Urinary bladder (tissue), 4 donors: Measurements from ENCODE around the gene DNALI1. TPM values are rescaled to one million over a fixed set of nuclear protein-coding genes. Genes with fewer than 3 reads are reported as not detected.
"Not testable (repeated sequence)": the region's sequence is repeated elsewhere in the genome, so short reads cannot be mapped to it uniquely, and the experiment has no call there.

Source experiments
- DNase-seq: peaks from one replicate; pipeline ENCODE4 v3.0.0-alpha.2; 2015; ENCODE audit errors: extremely low spot score
- H3K27ac ChIP-seq: one replicate; pipeline ENCODE4 v1.5.1; 2013; ENCODE audit warnings: low read depth, mild to moderate bottlenecking, moderate library complexity
- H3K36me3 ChIP-seq: one replicate; pipeline ENCODE4 v1.6.1; 2013; ENCODE audit warnings: mild to moderate bottlenecking, moderate library complexity; ENCODE audit not compliant: insufficient read depth
- H3K4me1 ChIP-seq: one replicate; pipeline ENCODE4 v1.6.1; 2013; ENCODE audit warnings: mild to moderate bottlenecking, moderate library complexity; ENCODE audit not compliant: insufficient read depth
- H3K4me3 ChIP-seq: one replicate; pipeline ENCODE4 v1.5.1; 2013; ENCODE audit warnings: low read depth, low read length
- WGBS: extraction: QIAGEN DNeasy Blood & Tissue Kit; methylation state at CpG from one replicate; pipeline ENCODE4 v1.1.7; 2013; 5-methylcytosine and 5-hydroxymethylcytosine counted together
- polyA plus RNA-seq: library from polyadenylated mRNA; stranded (reverse); fragments of 200-250 nt; gene quantifications from one replicate; pipeline ENCODE4 v1.2.3, GENCODE V29; 2013
- total RNA-seq: library from RNA; depleted of rRNA; stranded (reverse); fragments of >200 nt; gene quantifications from one replicate; pipeline ENCODE4 v1.2.3, GENCODE V29; 2014
- donor health status: healthy with polysubstance abuse.
- donor health status: healthy.

DNALI1 gene
- total and polyA plus RNA-seq, 2 donors, result 2.0 to 8.8 TPM

GRCh38 chr1:37561133-37562132, 4.7 kb downstream of the DNALI1 start:
- WGBS, result 90% methylated on average over 21 of the region's 21 CpGs
- Histone ChIP-seq H3K36me3 (peaks cover 4% of the 10 kb centered on the region), H3K27ac (no peak overlapping the region), H3K4me3 (no peak overlapping the region), H3K4me1 (no peaks in the 10 kb centered on the region)
- no peak for DNase-seq

- Histone ChIP-seq H3K4me3 (no peak overlapping the region), H3K4me1 (no peaks in the 10 kb centered on the region), H3K36me3 (peaks cover 4% of the 10 kb centered on the region), H3K27ac (no peak overlapping the region)
- no peak for DNase-seq
- 93% methylated on average over 1 of the region's 1 CpG for WGBS
These were observed 6.2 kb downstream of the DNALI1 start for GRCh38 chr1:37562984-37563383.

GRCh38 chr1:37564892-37565291, 8.2 kb downstream of the DNALI1 start:
- Histone ChIP-seq H3K36me3 (peaks cover 8% of the 10 kb centered on the region), H3K4me1 (no peaks in the 10 kb centered on the region), H3K27ac (no peak overlapping the region), H3K4me3 (no peak overlapping the region)
- no peak for DNase-seq

GRCh38 chr1:37567023-37567422, 10.3 kb downstream of the DNALI1 start:
- Histone ChIP-seq H3K4me3 (no peak overlapping the region), H3K4me1 (no peaks in the 10 kb centered on the region), H3K36me3 (peaks cover 8% of the 10 kb centered on the region), H3K27ac (no peak overlapping the region)
- 74% methylated on average over 3 of the region's 3 CpGs for WGBS
- DNase-seq, result no peak

- WGBS, result 93% methylated on average over 3 of the region's 3 CpGs
- Histone ChIP-seq H3K4me3 (no peak overlapping the region), H3K36me3 (peaks cover 13% of the 10 kb centered on the region), H3K4me1 (no peaks in the 10 kb centered on the region), H3K27ac (no peak overlapping the region)
- DNase-seq, result no peak
These were observed 14.0 kb downstream of the DNALI1 start for GRCh38 chr1:37570528-37571334.

GRCh38 chr1:37574834-37575480, 18.2 kb downstream of the DNALI1 start:
- no peak overlapping the region for H3K27ac ChIP-seq
- DNase-seq, result no peak
- H3K36me3 ChIP-seq, result peaks cover 5% of the 10 kb centered on the region
- WGBS, result 70% methylated on average over 7 of the region's 7 CpGs
- no peaks in the 10 kb centered on the region for H3K4me1 ChIP-seq
- no peak overlapping the region for H3K4me3 ChIP-seq

GRCh38 chr1:37575692-37576091, 19.0 kb downstream of the DNALI1 start:
- WGBS, result 96% methylated on average over 5 of the region's 5 CpGs
- no peak for DNase-seq
- Histone ChIP-seq H3K27ac (no peak overlapping the region), H3K4me1 (no peaks in the 10 kb centered on the region), H3K4me3 (no peak overlapping the region), H3K36me3 (peaks cover 8% of the 10 kb centered on the region)

- not testable (repeated sequence) for H3K36me3 ChIP-seq
These were observed 27.8 kb downstream of the DNALI1 start for GRCh38 chr1:37584544-37584943.

GRCh38 chr1:37588939-37589338, 32.2 kb downstream of the DNALI1 start:
- DNase-seq, result no peak
- Histone ChIP-seq H3K4me3 (no peak overlapping the region), H3K27ac (no peak overlapping the region), H3K4me1 (no peaks in the 10 kb centered on the region), H3K36me3 (peaks cover 10% of the 10 kb centered on the region)
- 92% methylated on average over 2 of the region's 2 CpGs for WGBS

More at GRCh38 chr1:37584544-37584943, 27.8 kb downstream of the DNALI1 start:
- not testable (repeated sequence) for H3K27ac ChIP-seq, H3K4me1 ChIP-seq, DNase-seq, H3K4me3 ChIP-seq
- 94% methylated on average over 4 of the region's 4 CpGs for WGBS

- no peak overlapping the region for H3K4me3 ChIP-seq
- no peaks in the 10 kb centered on the region for H3K4me1 ChIP-seq
- no peak overlapping the region for H3K27ac ChIP-seq
- peaks cover 8% of the 10 kb centered on the region for H3K36me3 ChIP-seq
- 95% methylated on average over 6 of the region's 6 CpGs for WGBS
- no peak for DNase-seq
These were observed 37.0 kb downstream of the DNALI1 start for GRCh38 chr1:37593726-37594125.

- WGBS, result under 1% methylated on average over 51 of the region's 51 CpGs
- Histone ChIP-seq H3K4me1 (no peaks in the 10 kb centered on the region), H3K27ac (peak within 1 kb of the TSS; percentile 64), H3K36me3 (peaks cover 2% of the 10 kb centered on the region), H3K4me3 (peak within 1 kb of the TSS; percentile 64)
- DNase-seq, result peak; percentile 90
These were observed 38.9 kb downstream of the DNALI1 start, which contains the start of gene GNL2 for GRCh38 chr1:37595440-37596181. Gene GNL2 (minus strand): TSS chr1:37595937. CDS start chr1:37595822, 115 bp downstream.

GRCh38 chr1:37596182-37596667, 39.5 kb downstream of the DNALI1 start:
- DNase-seq, result no peak
- Histone ChIP-seq H3K4me3 (peak overlapping the region; percentile 64), H3K36me3 (no peaks in the 10 kb centered on the region), H3K4me1 (no peaks in the 10 kb centered on the region), H3K27ac (peak overlapping the region; percentile 64)
- WGBS, result 0% methylated on average over 3 of the region's 3 CpGs
